Ishikawa (cell line): Measurements from ENCODE around the gene NTM.

ENCODE experiments used
- CEBPB ChIP-seq: IDR thresholded peaks from 2 replicates; pipeline ENCODE4 v1.6.1; 2012
- CREB1 ChIP-seq: IDR thresholded peaks from 2 replicates; pipeline ENCODE4 v1.6.1; 2012; ENCODE audit warnings: low read depth
- MAX ChIP-seq: IDR thresholded peaks from 2 replicates; pipeline ENCODE4 v1.6.1; 2012
- REST ChIP-seq: IDR thresholded peaks from 2 replicates; pipeline ENCODE4 v1.6.1; 2012; ENCODE audit warnings: low read depth, mild to moderate bottlenecking

- TF ChIP-seq MAX = no peak
- no peak for TF ChIP-seq CEBPB
- TF ChIP-seq CREB1 = no peak
- no peak for TF ChIP-seq REST
Observed at GRCh38 chr11:132140056-132140455, 769.6 kb downstream of the NTM start.
